SK-N-SH treated with all-trans-retinoic acid at 6 μM for 48 hours (cell line): ENCODE data around the gene CFAP20DC.

ENCODE experiments used
- PATZ1 ChIP-seq: fragments of 250-450 bp; sonication (Bioruptor Pico); IDR thresholded peaks from 2 replicates; pipeline ENCODE4 v1.8.0; 2020; ENCODE audit warnings: mild to moderate bottlenecking, moderate library complexity, borderline replicate concordance
- SNAI2 ChIP-seq: fragments of 250-450 bp; sonication (Bioruptor Pico); IDR thresholded peaks from 2 replicates; pipeline ENCODE4 v1.5.0; 2020; ENCODE audit warnings: mild to moderate bottlenecking, moderate library complexity
- TCF4 ChIP-seq: fragments of 250-450 bp; sonication (Bioruptor Pico); IDR thresholded peaks from 2 replicates; pipeline ENCODE4 v1.8.0; 2021; ENCODE audit warnings: mild to moderate bottlenecking, moderate library complexity, borderline replicate concordance
- ZFP3 ChIP-seq: fragments of 250-450 bp; sonication (Bioruptor Pico); IDR thresholded peaks from 2 replicates; pipeline ENCODE4 v1.5.0; 2020; ENCODE audit warnings: mild to moderate bottlenecking, moderate library complexity
- ZNF8 ChIP-seq: fragments of 450-650 bp; formaldehyde crosslinking; IDR thresholded peaks from 2 replicates; pipeline ENCODE4 v1.5.0; 2020; ENCODE audit warnings: mild to moderate bottlenecking, moderate library complexity

GRCh38 chr3:58833491-58833890 is 216.3 kb downstream of the CFAP20DC start:
- TF ChIP-seq ZFP3 (CRISPR knock-in tag) (no peak), PATZ1 (no peak), SNAI2 (CRISPR knock-in tag) (no peak), TCF4 (CRISPR knock-in tag) (no peak), ZNF8 (no peak)
